Right lobe of liver (tissue), 6 donors: Measurements from ENCODE around the gene CSNK1A1. TPM values are rescaled to one million over a fixed set of nuclear protein-coding genes. Genes with fewer than 3 reads are reported as not detected.

Experiments used
- ATAC-seq, 4 donors: fragments of 200-7000 bp; cut with Tn5 transposase; one replicate each; pipeline ENCODE4 v1.9.1; 2020; ENCODE audit warnings: mild to moderate bottlenecking in 4 of 4, moderate library complexity in 4 of 4
- DNase-seq, 3 donors: peaks; one replicate each; pipeline ENCODE4 v3.0.0-alpha.2; 2020
- H3K27ac ChIP-seq, 3 donors: fragments of 200-600 bp; one replicate each; pipeline ENCODE4 v1.8.0; 2022
- H3K27me3 ChIP-seq, 2 donors: fragments of 200-600 bp; one replicate each; pipeline ENCODE4 v1.8.0; 2022
- H3K36me3 ChIP-seq, 4 donors: fragments of 200-600 bp; sonication (generic) in 1 of 4; one replicate each; pipeline versions ENCODE4 v1.5.1 to v1.8.0; 2017 to 2022; ENCODE audit warnings: control low read depth in 1 of 4
- H3K4me1 ChIP-seq, 4 donors: fragments of 200-600 bp; sonication (generic) in 1 of 4; one replicate each; pipeline versions ENCODE4 v1.5.1 to v1.8.0; 2017 to 2022; ENCODE audit warnings: control low read depth in 1 of 4
- H3K4me3 ChIP-seq, 3 donors: fragments of 200-600 bp; one replicate each; pipeline ENCODE4 v1.8.0; 2022
- H3K9me3 ChIP-seq, 4 donors: fragments of 200-600 bp; sonication (generic) in 1 of 4; one replicate each; pipeline versions ENCODE4 v1.5.1 to v1.8.0; 2017 to 2022; ENCODE audit warnings: control low read depth in 1 of 4
- CTCF ChIP-seq, 4 donors: fragments of 200-600 bp in 3 of 4; fragments of 450-650 bp in 1 of 4; IDR thresholded peaks; one replicate each; pipeline versions ENCODE4 v1.5.1 to v1.8.0; 2016 to 2022; ENCODE audit warnings: antibody characterized with exemption in 4 of 4, mild to moderate bottlenecking in 2 of 4
- POLR2A ChIP-seq: fragments of 450-650 bp; IDR thresholded peaks from one replicate; pipeline ENCODE4 v1.6.1; 2017; ENCODE audit warnings: antibody characterized with exemption, mild to moderate bottlenecking
- WGBS: methylation state at CpG from one replicate; pipeline ENCODE4 v1.1.6; 2018; ENCODE audit warnings: low coverage, low lambda C conversion rate; ENCODE audit not compliant: insufficient coverage; ENCODE audit errors: missing lambda C conversion rate; 5-methylcytosine and 5-hydroxymethylcytosine counted together
- intact Hi-C, 2 donors: fragments of 100-400 bp; cut with DNase I; formaldehyde crosslinking; loops; one replicate each; pipeline versions ENCODE4 v1.11.2 to v1.14.1; 2022
- total RNA-seq, 6 experiments: library from RNA; depleted of rRNA in 2 of 6; stranded (reverse); fragments of >200 nt in 2 of 6; fragmentation: NEBNext Ultra II Directional in 3 of 6; extraction: Animal tissue kit (Norgen Biotek cat#: 25700) in 3 of 6; gene quantifications; one replicate each; pipeline versions ENCODE4 v1.1.0 to v1.2.4, GENCODE V29; 2016 to 2023
- donor health status: DM: no; HTN: yes; CAD: no.
- donor health status: DM: no; HTN: no; CAD: no.
- donor health status: DM: no; HTN: no; CAD: no.
- donor health status: DM: no; HTN: yes; CAD: no.
- donor health status: DM: no; HTN: yes; CAD: no.

Gene CSNK1A1
- total RNA-seq, 6 experiments from 2014 or later = 79.7 to 87.1 (median 83.8) TPM

GRCh38 chr5:149475777-149476176, 75.5 kb downstream of the CSNK1A1 start:
- no peaks in the 10 kb centered on the region for H3K27me3 ChIP-seq
- no peak overlapping the region for H3K4me3 ChIP-seq
- no peak for TF ChIP-seq POLR2A
- no peak for TF ChIP-seq CTCF (IDR thresholded peaks at IDR 0.05)
- H3K4me1 ChIP-seq = no peaks in the 10 kb centered on the region
- H3K9me3 ChIP-seq = no peaks in the 10 kb centered on the region
- ATAC-seq (no peak), DNase-seq (no peak)
- no peaks in the 10 kb centered on the region for H3K36me3 ChIP-seq
- H3K27ac ChIP-seq = no peak overlapping the region
- WGBS = 71% methylated on average over 3 of the region's 3 CpGs
- intact Hi-C loops = no loop called here

- Histone ChIP-seq H3K4me3 (no peak overlapping the region), H3K9me3 (no peaks in the 10 kb centered on the region), H3K36me3 (no peaks in the 10 kb centered on the region), H3K27ac (no peak overlapping the region), H3K27me3 (no peaks in the 10 kb centered on the region), H3K4me1 (no peaks in the 10 kb centered on the region)
- intact Hi-C loops = no loop called here
- ATAC-seq (peak in 2 of 4 donors; percentile 11 to 49), DNase-seq (no peak)
- WGBS = no CpG with 5 or more reads among the region's 3 CpGs
- TF ChIP-seq POLR2A (no peak), CTCF (IDR thresholded peaks at IDR 0.05) (no peak)
Observed at GRCh38 chr5:149474198-149474597, 77.0 kb downstream of the CSNK1A1 start.

GRCh38 chr5:149473441-149473840, 77.8 kb downstream of the CSNK1A1 start:
- TF ChIP-seq CTCF (IDR thresholded peaks at IDR 0.05) = no peak
- H3K4me1 ChIP-seq = no peaks in the 10 kb centered on the region
- ATAC-seq = no peak
- H3K27me3 ChIP-seq = no peaks in the 10 kb centered on the region
- DNase-seq = no peak
- WGBS = 82% methylated on average over 7 of the region's 7 CpGs
- no peaks in the 10 kb centered on the region for H3K36me3 ChIP-seq
- H3K27ac ChIP-seq = no peak overlapping the region
- no peak overlapping the region for H3K4me3 ChIP-seq
- no peaks in the 10 kb centered on the region for H3K9me3 ChIP-seq
- intact Hi-C loops = no loop called here

- H3K4me3 ChIP-seq = no peak overlapping the region
- H3K9me3 ChIP-seq = no peaks in the 10 kb centered on the region
- no peaks in the 10 kb centered on the region for H3K4me1 ChIP-seq
- ATAC-seq (no peak), DNase-seq (no peak)
- WGBS = 93% methylated on average over 6 of the region's 7 CpGs
- H3K27ac ChIP-seq = no peak overlapping the region
- intact Hi-C loops = no loop called here
- H3K36me3 ChIP-seq = no peaks in the 10 kb centered on the region
- no peaks in the 10 kb centered on the region for H3K27me3 ChIP-seq
- TF ChIP-seq CTCF (IDR thresholded peaks at IDR 0.05) = no peak
- no peak for TF ChIP-seq POLR2A
Observed at GRCh38 chr5:149472399-149472798, 78.8 kb downstream of the CSNK1A1 start.
